ENCODE data around the gene STEEP1. TPM values are rescaled to one million over a fixed set of nuclear protein-coding genes. Genes with fewer than 3 reads are reported as not detected.

The STEEP1 gene
- polyA plus RNA-seq, 1 experiment: 19.7 TPM

- Histone ChIP-seq H3K4me3 (ENCODE audit: low read depth, low read length) (no peak overlapping the region), H3K27ac (ENCODE audit: low read depth, low read length) (no peak overlapping the region), H3K9me3 (ENCODE audit: control insufficient read depth, insufficient read depth, low read length) (no peaks in the 10 kb centered on the region), H3K27me3 (ENCODE audit: control insufficient read depth, insufficient read depth, low read length) (no peaks in the 10 kb centered on the region)
- no peak for DNase-seq (ENCODE audit: low read depth, low spot score)
- ChIA-PET POLR2A (interaction anchor here (0.6 kb wide), 2 partner anchors 19 to 245 kb away, joined by 3 to 5 read pairs; no protein-coding TSS in a partner anchor), CTCF (interaction anchor here (1.0 to 8.3 kb wide), 8 partner anchors 11 to 116 kb away, joined by 3 to 62 read pairs (median 6); partner anchors contain the start of gene NKRF)
- no peak for TF ChIP-seq CTCF (IDR thresholded peaks at IDR 0.05; ENCODE audit: low read depth, low read length)
Measured at GRCh38 chrX:119489212-119490074, 75.8 kb downstream of the STEEP1 start.

DNA sequence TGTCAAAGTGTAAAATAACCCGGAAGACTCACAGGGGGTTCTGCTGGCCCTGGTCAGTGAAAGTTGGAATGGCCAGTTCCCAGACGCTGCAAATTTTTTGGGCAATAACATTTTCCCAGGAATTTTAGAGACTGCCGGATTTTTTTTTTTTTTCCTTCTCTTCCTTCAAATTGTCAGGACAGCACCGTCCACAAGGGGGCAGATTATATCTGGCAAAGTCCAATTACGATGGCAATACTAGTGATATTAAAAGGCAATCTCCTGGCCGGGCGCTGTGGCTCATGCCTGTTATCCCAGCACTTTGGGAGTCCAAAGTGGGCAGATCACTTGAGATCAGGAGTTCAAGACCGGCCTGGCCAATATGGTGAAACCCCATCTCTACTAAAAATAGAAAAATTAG is 76.5 kb downstream of the STEEP1 start:
- no peaks in the 10 kb centered on the region for H3K27me3 ChIP-seq (ENCODE audit: control insufficient read depth, insufficient read depth, low read length)
- H3K9me3 ChIP-seq (ENCODE audit: control insufficient read depth, insufficient read depth, low read length): no peaks in the 10 kb centered on the region
- CTCF ChIA-PET: interaction anchor here (0.7 to 8.3 kb wide), 9 partner anchors 11 to 117 kb away, joined by 3 to 62 read pairs (median 5); partner anchors contain the start of gene NKRF
- no peak for DNase-seq (ENCODE audit: low read depth, low spot score)
- no peak overlapping the region for H3K4me3 ChIP-seq (ENCODE audit: low read depth, low read length)
- no peak overlapping the region for H3K27ac ChIP-seq (ENCODE audit: low read depth, low read length)
- TF ChIP-seq CTCF (IDR thresholded peaks at IDR 0.05; ENCODE audit: low read depth, low read length): peak; percentile 59
- POLR2A ChIA-PET: no interaction called here

Other genes starting within 250 kb of the STEEP1 start
- gene SLC25A43, start 166.1 kb downstream of the STEEP1 start, polyA plus RNA-seq (2011; rRNA removed): 8.5 and 8.6 TPM in 2 replicates
- gene SLC25A5, start 97.0 kb downstream of the STEEP1 start, polyA plus RNA-seq (2011; rRNA removed): 227 and 233 TPM in 2 replicates
- gene UBE2A, start 9.2 kb upstream of the STEEP1 start, polyA plus RNA-seq (2011; rRNA removed): 54.2 and 66.5 TPM in 2 replicates
- gene NKRF, start 41.0 kb upstream of the STEEP1 start, polyA plus RNA-seq (2011; rRNA removed): 5.0 and 6.4 TPM in 2 replicates
- 34.4 and 37.0 TPM in 2 replicates for gene SEPTIN6, start 127.8 kb upstream of the STEEP1 start, polyA plus RNA-seq (2011; rRNA removed)
- gene SOWAHD, start 193.2 kb upstream of the STEEP1 start, polyA plus RNA-seq (2011; rRNA removed): 0.25 and 0.31 TPM in 2 replicates
- 1,814 and 2,333 TPM in 2 replicates for gene RPL39, start 226.2 kb upstream of the STEEP1 start, polyA plus RNA-seq (2011; rRNA removed)